Neural progenitor cell (in vitro differentiated cells): ENCODE measurements around the gene TRPM3.

ENCODE experiments used
- CTCF ChIP-seq: fragments of 200-600 bp; sonication (generic); IDR thresholded peaks from 2 replicates; pipeline ENCODE4 v1.5.1; 2017; ENCODE audit warnings: antibody characterized with exemption, mild to moderate bottlenecking
- EZH2 ChIP-seq: fragments of 200-600 bp; sonication (generic); IDR thresholded peaks from 2 replicates; pipeline ENCODE4 v1.6.1; 2017; ENCODE audit warnings: antibody characterized with exemption, mild to moderate bottlenecking, moderate library complexity

- TF ChIP-seq CTCF (peak; percentile 77), EZH2 (no peak)
Measured at GRCh38 chr9:70484232-70485130, 636.9 kb downstream of the TRPM3 start.
